Neural progenitor cell (in vitro differentiated cells): Measurements from ENCODE around the gene KLF16.
A peak's percentile ranks its signal among the peaks of the same experiment; 100 is the strongest.

ENCODE experiments used
- EZH2phosphoT487 ChIP-seq: fragments of 200-600 bp; sonication (generic); IDR thresholded peaks from 2 replicates; pipeline ENCODE4 v1.6.1; 2017; ENCODE audit warnings: antibody characterized with exemption
- TF ChIP-seq, protein P1 (sequence below): fragments of 200-600 bp; sonication (generic); IDR thresholded peaks from 2 replicates; pipeline ENCODE4 v1.5.1; 2017; ENCODE audit warnings: antibody characterized with exemption, mild to moderate bottlenecking

DNA sequence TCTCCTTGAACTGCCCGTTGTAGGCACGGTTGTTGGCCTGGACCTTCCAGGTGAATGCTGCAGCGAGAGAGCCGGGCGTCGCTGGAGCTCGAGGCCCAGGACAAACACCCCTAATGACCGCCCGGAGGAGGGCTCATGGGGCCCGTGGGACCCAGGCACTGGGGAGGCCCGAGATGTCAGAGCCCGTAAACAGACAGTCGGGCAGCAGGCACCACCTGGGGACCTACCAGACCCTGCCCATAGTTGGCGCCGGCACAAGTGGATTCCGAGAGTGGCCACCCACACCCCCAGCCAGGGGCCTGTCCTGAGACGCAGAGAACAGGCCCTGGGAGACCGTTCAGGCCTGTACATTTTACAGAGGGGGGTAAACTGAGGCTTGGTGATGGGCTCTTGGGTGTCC, 53.7 kb downstream of the KLF16 start:
- TF ChIP-seq, protein P1, sequence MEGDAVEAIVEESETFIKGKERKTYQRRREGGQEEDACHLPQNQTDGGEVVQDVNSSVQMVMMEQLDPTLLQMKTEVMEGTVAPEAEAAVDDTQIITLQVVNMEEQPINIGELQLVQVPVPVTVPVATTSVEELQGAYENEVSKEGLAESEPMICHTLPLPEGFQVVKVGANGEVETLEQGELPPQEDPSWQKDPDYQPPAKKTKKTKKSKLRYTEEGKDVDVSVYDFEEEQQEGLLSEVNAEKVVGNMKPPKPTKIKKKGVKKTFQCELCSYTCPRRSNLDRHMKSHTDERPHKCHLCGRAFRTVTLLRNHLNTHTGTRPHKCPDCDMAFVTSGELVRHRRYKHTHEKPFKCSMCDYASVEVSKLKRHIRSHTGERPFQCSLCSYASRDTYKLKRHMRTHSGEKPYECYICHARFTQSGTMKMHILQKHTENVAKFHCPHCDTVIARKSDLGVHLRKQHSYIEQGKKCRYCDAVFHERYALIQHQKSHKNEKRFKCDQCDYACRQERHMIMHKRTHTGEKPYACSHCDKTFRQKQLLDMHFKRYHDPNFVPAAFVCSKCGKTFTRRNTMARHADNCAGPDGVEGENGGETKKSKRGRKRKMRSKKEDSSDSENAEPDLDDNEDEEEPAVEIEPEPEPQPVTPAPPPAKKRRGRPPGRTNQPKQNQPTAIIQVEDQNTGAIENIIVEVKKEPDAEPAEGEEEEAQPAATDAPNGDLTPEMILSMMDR, result peak; percentile 6
- no peak for TF ChIP-seq EZH2phosphoT487
